ENCODE data around the gene TMF1.

DNA sequence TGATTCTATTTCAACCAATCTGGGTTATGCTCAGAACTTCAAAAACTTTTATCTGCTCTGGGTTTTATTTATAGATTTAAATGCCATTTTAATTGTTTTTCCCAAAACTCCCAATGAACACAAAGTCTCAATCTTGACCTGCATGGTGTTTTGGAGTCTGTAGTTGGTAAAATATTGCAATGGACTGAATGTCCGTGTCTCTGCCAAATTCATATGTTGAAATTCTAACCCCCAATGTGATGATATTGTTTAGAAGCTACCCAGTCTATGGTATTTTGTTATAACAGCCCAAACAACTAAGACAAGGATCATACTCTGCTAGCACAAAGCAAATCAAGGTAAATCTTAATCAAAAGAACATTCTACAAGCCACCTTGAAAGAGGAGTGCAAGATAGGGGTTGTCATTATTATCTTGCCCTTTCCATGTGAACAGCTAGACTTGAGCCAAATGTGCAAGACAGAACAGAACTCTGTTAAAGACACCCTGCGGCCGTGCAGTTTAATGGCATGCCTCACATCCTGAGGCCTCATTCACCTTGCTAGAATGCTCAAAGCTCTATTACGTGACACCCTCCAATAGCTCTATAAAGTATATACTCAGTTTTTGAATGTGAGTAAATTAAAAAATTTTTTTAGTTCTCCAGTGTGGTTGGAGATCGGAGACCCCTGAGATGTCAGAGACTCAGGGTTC, 46.2 kb downstream of the TMF1 start:
- TF ChIP-seq, protein P1, sequence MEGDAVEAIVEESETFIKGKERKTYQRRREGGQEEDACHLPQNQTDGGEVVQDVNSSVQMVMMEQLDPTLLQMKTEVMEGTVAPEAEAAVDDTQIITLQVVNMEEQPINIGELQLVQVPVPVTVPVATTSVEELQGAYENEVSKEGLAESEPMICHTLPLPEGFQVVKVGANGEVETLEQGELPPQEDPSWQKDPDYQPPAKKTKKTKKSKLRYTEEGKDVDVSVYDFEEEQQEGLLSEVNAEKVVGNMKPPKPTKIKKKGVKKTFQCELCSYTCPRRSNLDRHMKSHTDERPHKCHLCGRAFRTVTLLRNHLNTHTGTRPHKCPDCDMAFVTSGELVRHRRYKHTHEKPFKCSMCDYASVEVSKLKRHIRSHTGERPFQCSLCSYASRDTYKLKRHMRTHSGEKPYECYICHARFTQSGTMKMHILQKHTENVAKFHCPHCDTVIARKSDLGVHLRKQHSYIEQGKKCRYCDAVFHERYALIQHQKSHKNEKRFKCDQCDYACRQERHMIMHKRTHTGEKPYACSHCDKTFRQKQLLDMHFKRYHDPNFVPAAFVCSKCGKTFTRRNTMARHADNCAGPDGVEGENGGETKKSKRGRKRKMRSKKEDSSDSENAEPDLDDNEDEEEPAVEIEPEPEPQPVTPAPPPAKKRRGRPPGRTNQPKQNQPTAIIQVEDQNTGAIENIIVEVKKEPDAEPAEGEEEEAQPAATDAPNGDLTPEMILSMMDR (IDR thresholded peaks at IDR 0.05; ENCODE audit: low read length) = no peak
- TF ChIP-seq EZH2 (optimal IDR thresholded peaks at IDR 0.05; ENCODE audit: low read depth, low read length) (no peak), EZH2phosphoT487 (IDR thresholded peaks at IDR 0.05; ENCODE audit: low read length) (no peak)
